GM19035 (cell line): ENCODE measurements around the gene GIMAP2.
"Not testable (repeated sequence)": the region's sequence is repeated elsewhere in the genome, so short reads cannot be mapped to it uniquely, and the experiment has no call there.

Experiments
- ATAC-seq: cut with Tn5 transposase; IDR thresholded peaks from one replicate; pipeline ENCODE4 v1.9.1; 2021; ENCODE audit not compliant: unreplicated experiment

Gene GIMAP2

DNA sequence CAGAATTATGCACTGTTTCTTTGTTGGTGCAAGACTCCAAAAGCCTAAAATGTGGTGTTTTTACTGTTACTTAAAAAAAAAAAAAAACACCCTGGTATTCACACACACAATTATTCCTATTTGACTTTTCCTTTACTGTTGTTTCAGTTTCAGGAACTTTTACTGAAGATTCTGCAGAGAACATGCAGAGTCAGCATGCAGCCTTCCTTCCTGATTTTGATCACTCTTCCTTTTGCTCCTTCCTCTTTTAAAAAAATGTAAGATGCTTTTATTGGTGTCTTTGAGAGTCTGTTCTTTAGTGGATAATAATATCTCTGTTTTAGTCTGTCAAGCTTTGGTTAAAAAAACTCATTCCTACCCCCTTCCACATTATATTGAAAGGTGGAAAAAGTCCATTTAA lies 9.2 kb upstream of the GIMAP2 start:
- not testable (repeated sequence) for ATAC-seq

DNA sequence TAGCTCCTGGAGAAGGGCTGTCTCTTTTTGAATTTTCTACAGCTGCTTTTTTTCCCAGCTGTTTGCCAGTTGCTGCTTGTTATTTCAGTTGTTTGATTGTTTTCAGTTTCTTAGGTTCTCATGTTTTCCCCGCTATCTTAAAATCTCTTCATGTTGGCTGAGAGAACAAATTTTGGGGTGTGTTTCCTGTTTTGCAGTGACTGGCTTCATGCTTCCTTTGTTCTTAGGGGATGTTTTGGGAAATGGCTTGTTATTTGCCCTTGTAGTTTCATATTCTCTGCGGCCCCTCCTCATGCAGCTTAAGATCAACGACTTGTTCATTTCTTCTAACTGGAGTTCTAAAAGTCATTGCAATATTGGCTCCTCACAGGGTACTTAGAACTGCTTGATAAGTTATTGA lies 8.7 kb upstream of the GIMAP2 start:
- ATAC-seq = not testable (repeated sequence)

DNA sequence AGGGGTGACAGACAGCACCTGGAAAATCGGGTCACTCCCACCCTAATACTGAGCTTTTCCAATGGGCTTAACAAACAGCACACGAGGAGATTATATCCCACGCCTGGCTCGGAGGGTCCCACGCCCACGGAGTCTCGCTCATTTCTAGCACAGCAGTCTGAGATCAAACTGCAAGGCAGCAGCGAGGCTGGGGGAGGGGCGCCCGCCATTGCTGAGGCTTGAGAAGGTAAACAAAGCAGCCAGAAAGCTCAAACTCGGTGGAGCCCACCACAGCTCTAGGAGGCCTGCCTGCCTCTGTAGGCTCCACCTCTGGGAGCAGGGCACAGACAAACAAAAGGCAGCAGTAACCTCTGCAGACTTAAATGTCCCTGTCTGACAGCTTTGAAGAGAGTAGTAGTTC lies 6.9 kb upstream of the GIMAP2 start:
- not testable (repeated sequence) for ATAC-seq

DNA sequence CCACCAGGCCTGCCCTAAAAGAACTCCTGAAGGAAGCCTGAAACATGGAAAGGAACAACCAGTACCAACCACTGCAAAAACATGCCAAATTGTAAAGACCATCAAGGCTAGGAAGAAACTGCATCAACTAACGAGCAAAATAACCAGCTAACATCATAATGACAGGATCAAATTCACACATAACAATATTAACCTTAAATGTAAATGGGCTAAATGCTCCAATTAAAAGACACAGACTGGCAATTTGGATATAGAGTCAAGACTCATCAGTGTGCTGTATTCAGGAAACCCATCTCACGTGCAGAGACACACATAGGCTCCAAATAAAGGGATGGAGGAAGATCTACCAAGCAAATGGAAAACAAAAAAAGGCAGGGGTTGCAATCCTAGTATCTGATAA lies 5.1 kb upstream of the GIMAP2 start:
- not testable (repeated sequence) for ATAC-seq

DNA sequence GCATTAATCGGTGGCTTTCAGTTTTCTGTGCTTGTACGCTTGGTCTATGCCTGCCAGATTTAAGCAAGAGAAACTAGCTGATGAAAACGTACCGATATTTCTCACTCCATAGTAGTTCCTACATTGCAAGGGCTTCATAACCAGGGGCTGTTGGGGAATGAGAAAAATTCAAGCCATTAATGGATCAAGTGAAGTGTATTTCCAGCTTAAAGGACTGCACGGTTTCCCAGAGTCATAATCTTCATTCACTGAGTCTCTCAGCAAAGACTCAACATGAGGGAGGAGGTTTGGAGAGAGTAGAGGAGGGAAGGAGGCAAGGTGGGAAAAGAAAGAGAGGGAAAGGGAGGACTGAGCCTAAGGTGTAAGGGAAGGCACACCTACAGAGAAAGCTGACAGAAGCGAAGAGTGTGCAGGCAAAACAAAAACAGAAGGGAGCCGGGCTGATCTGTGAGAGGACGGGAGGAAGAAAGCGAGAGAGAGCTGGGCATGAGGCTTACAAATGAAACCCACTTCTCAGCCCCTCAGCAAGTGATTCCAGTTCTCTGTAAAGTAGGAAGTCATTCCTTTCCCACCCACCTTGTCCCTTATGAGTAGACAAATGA lies 625 bp downstream of the GIMAP2 start:
- ATAC-seq = peak; percentile 29

DNA sequence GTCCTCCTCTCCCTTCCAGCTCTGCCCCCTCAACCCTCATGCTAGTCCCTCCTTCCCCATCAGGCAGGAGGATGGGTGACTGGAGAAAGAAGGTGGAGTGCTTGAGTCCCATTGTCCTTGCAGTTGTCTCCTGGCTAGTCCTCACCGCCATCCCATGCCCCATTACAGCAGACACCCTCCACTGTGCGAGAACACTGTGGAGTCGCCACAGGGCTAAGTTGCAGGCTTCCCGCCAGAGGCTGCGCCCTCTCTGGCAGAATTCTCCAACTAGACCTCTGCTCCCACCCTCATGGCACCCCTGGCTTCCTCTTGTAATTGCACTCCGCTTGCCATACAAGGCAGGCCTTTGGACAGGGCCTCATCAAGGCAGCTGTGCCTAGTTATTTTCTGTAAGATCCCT lies 3.1 kb downstream of the GIMAP2 start:
- no peak for ATAC-seq

DNA sequence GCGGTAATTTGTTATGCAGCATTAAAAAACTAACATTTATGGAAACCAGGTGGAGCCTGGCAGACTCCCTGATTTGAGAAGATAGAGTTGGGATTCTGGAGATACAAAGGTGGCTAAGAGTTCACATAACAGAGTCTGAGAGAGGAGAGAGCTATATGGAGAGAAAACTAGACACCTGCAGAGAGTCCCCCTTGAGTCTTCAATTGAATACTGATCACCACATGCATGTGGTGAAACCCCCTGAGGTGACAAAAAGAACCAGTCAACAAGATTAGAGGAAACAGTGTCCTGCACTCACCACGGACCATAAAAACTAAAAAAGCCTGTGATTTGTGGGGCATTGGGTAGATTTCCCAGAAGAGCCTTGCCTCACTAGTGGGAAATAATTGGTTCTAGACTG lies 10.1 kb downstream of the GIMAP2 start:
- ATAC-seq = no peak

DNA sequence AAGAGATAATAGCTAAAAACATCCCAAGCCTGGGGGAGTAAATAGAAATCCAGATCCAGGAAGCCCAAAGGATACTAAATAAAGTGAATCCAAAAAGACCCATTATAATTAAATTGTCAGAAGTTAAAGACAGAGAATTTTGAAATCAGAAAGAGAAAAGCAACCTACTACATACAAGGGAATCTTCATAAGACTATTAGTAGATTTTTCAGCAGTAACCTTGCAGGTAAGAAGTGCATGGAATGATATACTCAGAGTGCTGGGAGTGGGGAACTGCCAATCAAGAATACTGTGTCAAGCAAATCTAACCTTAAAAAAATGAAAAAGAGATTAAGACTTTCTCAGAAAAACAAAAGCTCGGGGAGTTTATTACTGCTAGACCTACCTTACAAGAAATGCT lies 17.7 kb downstream of the GIMAP2 start:
- ATAC-seq = no peak

DNA sequence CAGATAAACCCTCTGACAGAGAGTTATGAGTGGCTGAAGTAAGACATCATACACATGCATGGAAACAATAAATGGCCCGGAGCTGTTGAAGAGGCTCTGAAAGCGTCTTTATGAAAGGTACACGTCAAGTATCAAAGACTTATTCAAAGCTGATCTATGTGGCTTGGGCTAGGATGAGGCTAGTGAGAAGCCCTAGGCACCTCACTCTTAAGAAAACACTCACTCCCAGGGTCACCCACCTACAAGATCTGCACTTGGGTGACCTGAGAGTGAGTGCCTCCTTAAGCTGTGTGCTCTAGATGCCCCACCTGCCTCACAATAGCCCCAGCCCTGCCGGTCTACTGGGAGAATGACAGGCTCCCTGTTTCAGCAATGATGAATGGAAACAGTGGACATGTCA lies 29.8 kb downstream of the GIMAP2 start:
- no peak for ATAC-seq

DNA sequence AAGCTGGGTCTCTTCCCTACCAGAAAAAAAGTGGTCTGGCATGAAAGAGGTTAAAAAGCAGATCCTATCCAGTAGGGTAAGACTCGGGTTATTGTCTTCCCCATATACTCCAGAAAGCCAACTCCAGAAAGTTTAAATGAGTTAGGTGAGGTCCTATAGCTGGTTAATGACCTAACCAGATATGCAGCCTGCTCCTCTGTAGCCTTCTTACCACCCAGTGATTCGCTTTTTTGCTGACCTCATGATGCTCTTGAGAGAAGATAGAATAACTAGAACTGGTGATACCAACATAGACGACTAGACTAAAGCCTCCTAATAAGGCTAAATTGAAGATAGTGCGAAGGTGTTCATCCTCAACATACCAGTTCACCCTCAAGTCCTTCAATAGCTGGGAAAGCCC lies 30.2 kb downstream of the GIMAP2 start:
- no peak for ATAC-seq

DNA sequence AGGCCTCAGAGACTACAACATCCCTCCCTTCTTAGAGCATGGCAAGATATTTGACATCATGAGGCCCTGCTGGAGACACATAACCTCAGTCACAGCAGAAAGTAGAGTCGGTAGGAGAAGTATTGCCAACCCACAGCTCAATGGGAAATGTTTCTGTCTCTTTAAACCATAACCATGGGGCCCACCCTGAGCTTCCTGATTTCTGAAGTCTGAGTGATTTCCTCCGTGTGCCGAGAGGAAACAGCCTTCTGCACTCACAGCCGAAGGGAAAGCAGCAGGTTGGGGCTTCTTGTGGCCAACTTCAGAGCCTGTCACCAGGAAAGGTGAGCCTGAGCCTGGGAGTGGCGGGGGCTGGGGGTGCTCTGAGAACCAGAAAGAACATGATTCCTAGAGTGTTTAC lies 30.9 kb downstream of the GIMAP2 start, which contains the start of gene GIMAP1:
Gene GIMAP1, plus strand, starts transcription at position 246 of the 400 bp plus-strand sequence. CDS start 2,435 bp downstream, outside the sequence.
- ATAC-seq = no peak

DNA sequence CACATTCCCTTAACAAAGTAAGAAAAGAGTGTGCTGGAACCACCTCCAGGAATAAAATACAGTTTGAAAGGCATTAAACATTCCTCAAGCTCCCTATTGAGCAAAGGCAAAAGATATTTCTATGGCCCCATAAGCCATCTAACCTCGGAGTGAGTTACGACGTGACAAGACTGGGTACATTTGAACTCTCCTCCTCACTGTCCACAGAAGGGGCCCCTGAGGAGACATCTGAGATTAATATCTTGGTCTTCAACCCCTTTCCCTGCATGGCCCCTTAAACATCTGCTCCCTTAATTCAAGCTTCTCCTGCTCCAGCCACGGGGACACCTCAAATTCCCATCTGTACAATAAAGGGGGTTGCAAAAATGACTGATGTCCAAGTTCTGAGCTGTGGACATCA lies 31.4 kb downstream of the GIMAP2 start:
- no peak for ATAC-seq

DNA sequence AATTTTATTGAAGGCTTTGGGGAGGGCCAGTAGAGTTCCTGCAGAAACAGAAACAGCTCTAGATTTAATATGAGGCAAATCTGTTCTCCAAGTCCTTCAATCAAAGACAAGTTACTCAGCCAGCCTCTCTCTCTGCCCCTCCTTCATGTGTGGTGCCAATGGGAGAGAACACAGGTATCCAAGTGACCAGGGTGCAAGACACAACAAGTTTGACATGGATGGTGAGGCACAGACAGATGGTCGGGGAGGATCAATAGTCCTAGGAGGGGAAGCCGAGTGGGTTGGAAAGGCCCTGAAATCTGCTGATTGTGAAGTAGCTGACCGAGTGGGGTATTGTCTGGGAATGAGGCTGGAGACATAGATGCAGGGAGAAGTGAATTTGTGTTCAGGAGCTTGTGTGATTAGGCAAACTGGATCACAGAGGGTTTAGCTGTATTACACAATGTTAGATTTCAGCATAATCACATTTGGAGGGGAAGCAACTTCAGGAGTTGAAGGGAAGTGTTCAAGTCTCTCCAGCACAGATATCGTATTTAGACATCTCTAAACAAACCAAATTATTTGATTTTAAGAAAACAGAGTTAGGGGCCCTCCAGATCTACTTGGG lies 32.4 kb downstream of the GIMAP2 start:
- ATAC-seq = no peak

DNA sequence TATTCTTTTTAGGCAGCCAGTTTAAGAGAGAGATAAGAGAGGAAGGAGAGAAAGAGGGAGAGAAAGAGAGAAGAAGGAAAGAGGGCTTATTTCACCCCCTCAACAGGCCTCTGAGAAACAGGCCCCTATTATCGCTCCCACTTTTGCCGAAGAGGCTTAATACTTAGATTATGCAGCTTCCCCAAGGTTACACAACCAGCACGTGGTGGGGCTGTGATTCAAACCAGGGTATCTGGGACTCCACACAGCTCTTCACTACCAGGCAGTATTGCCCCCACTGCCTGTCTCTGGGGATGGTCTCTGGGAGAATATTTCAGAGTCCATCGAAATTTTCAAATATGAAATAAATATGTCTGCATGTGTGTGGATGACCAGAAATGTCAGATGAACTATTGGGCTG lies 33.9 kb downstream of the GIMAP2 start:
- ATAC-seq = no peak

DNA sequence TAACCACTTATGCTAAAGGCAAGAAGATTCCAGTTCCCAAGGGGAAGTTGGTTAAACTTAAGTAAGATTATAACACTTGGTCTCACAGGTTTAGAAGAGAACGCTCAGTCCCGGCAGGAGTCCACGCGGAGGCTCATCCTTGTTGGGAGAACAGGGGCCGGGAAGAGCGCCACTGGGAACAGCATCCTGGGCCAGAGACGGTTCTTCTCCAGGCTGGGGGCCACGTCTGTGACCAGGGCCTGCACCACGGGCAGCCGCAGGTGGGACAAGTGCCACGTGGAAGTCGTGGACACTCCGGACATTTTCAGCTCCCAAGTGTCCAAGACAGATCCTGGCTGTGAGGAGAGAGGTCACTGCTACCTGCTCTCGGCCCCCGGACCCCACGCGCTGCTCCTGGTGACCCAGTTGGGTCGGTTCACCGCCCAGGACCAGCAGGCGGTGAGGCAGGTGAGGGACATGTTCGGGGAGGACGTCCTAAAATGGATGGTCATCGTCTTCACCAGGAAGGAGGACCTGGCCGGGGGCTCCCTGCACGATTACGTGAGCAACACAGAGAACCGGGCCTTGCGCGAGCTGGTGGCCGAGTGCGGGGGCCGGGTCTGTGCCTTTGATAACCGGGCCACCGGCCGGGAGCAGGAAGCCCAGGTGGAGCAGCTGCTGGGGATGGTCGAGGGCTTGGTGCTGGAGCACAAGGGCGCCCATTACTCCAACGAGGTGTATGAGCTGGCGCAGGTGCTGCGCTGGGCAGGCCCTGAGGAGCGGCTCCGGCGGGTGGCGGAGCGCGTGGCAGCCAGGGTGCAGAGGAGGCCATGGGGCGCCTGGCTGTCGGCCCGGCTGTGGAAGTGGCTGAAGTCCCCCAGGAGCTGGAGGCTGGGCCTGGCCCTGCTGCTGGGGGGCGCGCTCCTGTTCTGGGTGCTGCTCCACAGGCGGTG lies 34.7 kb downstream of the GIMAP2 start:
- no peak for ATAC-seq

DNA sequence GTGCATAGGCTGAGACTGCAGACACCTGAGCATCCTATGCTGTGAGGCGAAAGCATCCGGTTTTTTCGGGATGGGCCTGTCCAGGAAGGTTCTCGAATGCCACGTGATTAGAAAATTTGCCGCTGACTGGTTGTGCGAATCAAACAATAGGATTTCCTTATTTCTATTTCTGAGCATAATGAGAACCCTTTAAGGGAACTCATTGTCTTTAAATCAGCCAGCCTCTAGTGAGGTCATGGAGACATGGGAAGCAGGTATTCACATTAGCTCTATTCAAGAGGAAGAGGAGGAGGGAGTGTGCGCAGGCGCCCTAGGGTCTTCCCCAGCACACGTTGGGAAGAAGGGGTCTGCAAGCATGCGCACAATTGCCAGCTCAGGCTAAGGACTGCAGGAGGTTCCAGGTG lies 36.5 kb downstream of the GIMAP2 start:
- ATAC-seq = no peak

DNA sequence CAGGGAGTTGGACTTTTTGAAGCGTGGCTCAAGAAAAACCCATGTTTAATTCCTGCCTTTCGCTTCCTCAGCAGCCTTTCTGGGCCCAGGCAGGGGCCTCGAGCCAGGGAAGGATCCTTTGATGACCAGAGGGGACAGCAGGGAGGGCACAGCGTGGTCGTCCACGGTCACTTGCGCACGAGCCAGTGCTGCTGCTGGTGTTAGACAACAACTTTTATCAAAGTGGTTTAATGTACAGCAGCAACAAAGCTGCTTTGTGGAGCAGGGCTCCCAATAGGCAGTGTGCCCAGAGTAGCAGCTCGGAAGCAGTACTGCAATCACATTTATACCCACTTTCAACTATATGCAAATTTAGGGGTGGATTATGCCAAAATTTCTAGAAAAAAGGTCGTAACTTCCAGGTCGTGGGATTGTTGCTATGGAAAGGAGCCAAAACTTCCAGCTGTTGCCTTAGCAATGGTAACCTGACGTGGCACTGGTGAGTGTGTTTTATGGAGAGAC lies 37.0 kb downstream of the GIMAP2 start:
- no peak for ATAC-seq

DNA sequence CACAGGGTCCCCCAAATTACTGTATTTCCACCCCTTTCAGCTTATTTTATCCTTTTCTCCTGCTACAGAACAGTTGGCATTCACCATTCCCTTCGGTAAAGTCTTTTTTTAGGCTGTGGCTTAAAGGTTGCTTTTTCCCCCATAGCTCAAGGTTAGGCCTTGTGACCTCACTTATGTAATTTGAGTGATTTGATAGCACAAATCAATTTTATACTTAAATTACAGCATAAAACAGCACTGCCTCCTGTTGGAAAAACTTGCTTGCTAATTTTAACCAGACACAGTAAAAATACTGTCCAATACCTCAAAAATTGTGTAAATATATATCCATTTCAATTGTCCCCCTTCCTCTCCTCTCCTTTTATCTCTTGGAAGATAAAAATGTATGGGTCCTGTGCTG lies 38.0 kb downstream of the GIMAP2 start:
- ATAC-seq = no peak

DNA sequence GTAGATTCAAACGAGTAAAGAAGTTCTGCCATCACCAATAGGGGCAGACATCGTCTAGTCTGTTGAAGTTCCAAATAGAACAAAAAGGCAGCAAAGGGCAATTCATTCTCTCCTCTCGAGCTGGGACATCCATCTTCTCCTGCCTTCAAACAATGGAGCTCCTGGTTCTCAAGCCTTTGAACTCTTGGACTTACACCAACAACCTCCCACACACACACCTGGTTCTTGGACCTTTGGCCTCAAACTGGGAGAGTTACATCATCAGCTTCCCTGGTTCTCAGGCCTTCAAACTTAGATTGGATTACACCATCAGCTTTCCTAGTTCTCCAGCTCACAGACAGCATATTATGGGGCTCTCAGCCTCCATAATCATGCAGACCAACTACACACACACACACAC lies 41.9 kb downstream of the GIMAP2 start:
- ATAC-seq = no peak

DNA sequence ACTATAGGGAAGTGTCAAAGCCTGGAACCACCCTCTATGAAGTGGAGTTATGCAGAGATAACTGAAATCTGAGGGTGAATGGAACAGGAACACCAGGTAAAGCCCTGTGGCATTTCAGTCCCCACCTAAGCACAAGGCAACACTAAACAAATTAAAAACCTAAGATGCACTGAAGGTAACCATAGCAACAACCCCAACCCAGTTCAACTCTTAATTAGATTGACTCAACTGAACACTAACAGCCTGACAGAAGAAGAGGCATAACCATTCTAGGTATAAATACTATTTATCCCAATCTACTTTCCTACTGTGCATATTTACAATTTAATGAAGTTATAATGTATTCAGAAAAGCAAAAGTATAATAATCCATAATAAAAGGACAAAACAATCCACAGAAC lies 42.5 kb downstream of the GIMAP2 start:
- ATAC-seq = no peak

DNA sequence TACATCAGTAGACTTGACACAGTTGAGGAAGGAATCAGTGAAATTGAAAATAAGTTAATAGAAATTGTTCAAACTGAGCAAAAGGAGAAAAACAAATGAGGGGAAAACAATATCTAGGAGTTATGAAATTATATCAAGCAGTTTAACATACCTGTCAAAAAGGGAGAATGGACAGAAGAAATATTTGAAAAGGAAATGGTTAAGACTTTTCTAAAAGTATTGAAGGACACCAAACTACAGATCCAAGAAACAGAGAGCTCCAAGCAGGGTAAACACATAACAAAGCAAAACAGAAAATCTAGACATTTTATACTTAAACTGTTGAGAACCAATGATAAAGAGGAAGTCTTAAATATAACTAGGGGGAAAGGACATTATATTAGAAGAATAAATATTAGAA lies 43.1 kb downstream of the GIMAP2 start:
- ATAC-seq = no peak

DNA sequence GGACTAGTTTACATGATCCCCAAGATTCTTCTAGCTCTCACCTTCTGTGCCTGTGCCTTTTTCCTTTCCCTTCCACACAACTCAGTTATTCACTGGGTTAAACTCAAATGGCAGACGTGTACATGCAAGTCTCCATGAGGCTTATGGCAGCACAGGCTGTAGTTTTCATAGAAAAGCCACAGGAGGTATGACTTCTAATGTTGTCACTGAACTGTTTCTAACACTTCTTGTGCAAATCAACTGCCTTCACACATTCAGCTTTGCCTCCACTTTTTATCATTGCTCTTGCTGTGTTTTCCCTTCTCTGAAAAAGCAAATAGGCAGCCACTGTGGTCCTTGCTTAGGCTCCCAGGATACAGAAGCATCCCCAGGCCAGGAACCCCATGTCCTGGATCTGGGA lies 46.4 kb downstream of the GIMAP2 start:
- no peak for ATAC-seq
